RWPE2 (cell line): ENCODE measurements around the gene RASAL1.
A peak's percentile ranks its signal among the peaks of the same experiment; 100 is the strongest.

ENCODE experiments used
- ATAC-seq: fragments of 200-7000 bp; cut with Tn5 transposase; 3 replicates; pipeline ENCODE4 v1.9.1; 2021; ENCODE audit warnings: low read depth
- DNase-seq: peaks from one replicate; pipeline ENCODE4 v3.0.0-alpha.2; 2020; ENCODE audit warnings: low spot score
- H3K27ac ChIP-seq: fragments of 450-650 bp; 2 replicates; pipeline ENCODE4 v1.5.1; 2017; ENCODE audit warnings: mild to moderate bottlenecking; ENCODE audit not compliant: poor library complexity, severe bottlenecking
- H3K27me3 ChIP-seq: fragments of 250-450 bp; sonication (Bioruptor Pico); 2 replicates; pipeline ENCODE4 v1.5.1; 2021; ENCODE audit warnings: mild to moderate bottlenecking, moderate library complexity; ENCODE audit not compliant: insufficient read depth, poor library complexity, severe bottlenecking
- H3K36me3 ChIP-seq: fragments of 250-450 bp; sonication (Bioruptor Pico); 2 replicates; pipeline ENCODE4 v1.5.1; 2020; ENCODE audit warnings: low read depth, mild to moderate bottlenecking, moderate library complexity
- H3K4me1 ChIP-seq: fragments of 250-450 bp; sonication (Bioruptor Pico); 2 replicates; pipeline ENCODE4 v1.5.1; 2021; ENCODE audit warnings: mild to moderate bottlenecking, moderate library complexity; ENCODE audit not compliant: insufficient read depth, poor library complexity, severe bottlenecking
- H3K4me3 ChIP-seq: fragments of 250-450 bp; sonication (Bioruptor Pico); 2 replicates; pipeline ENCODE4 v1.5.1; 2021; ENCODE audit warnings: mild to moderate bottlenecking, moderate library complexity; ENCODE audit not compliant: severe bottlenecking
- H3K9me3 ChIP-seq: fragments of 250-450 bp; sonication (Bioruptor Pico); 2 replicates; pipeline ENCODE4 v1.5.1; 2021; ENCODE audit warnings: mild to moderate bottlenecking, moderate library complexity; ENCODE audit not compliant: severe bottlenecking
- CTCF ChIP-seq: fragments of 450-650 bp; IDR thresholded peaks from one replicate; pipeline ENCODE4 v1.5.1; 2017; ENCODE audit warnings: mild to moderate bottlenecking, moderate library complexity; ENCODE audit not compliant: poor library complexity, severe bottlenecking

Gene RASAL1

GRCh38 chr12:113113397-113113796 is 22.2 kb downstream of the RASAL1 start:
- Histone ChIP-seq H3K9me3 (no peaks in the 10 kb centered on the region), H3K36me3 (no peaks in the 10 kb centered on the region), H3K4me1 (no peaks in the 10 kb centered on the region), H3K27ac (no peak overlapping the region), H3K27me3 (no peaks in the 10 kb centered on the region), H3K4me3 (no peak overlapping the region)
- TF ChIP-seq CTCF, result no peak
- no peak for ATAC-seq
- no peak for DNase-seq

GRCh38 chr12:113112043-113112899 is 23.3 kb downstream of the RASAL1 start:
- no peaks in the 10 kb centered on the region for H3K27me3 ChIP-seq
- no peak for ATAC-seq
- no peaks in the 10 kb centered on the region for H3K4me1 ChIP-seq
- peak; percentile 58 for DNase-seq
- no peak overlapping the region for H3K4me3 ChIP-seq
- no peaks in the 10 kb centered on the region for H3K36me3 ChIP-seq
- no peak for TF ChIP-seq CTCF
- H3K9me3 ChIP-seq, result no peaks in the 10 kb centered on the region
- H3K27ac ChIP-seq, result no peak overlapping the region

- Histone ChIP-seq H3K4me3 (no peak overlapping the region), H3K4me1 (no peaks in the 10 kb centered on the region), H3K36me3 (no peaks in the 10 kb centered on the region), H3K27ac (no peak overlapping the region), H3K27me3 (no peaks in the 10 kb centered on the region), H3K9me3 (no peaks in the 10 kb centered on the region)
- ATAC-seq, result no peak
- no peak for DNase-seq
- TF ChIP-seq CTCF, result no peak
Measured at GRCh38 chr12:113111247-113111646, 24.3 kb downstream of the RASAL1 start.

- no peak for TF ChIP-seq CTCF
- no peaks in the 10 kb centered on the region for H3K27me3 ChIP-seq
- no peak for ATAC-seq
Measured at GRCh38 chr12:113109872-113110599, 25.5 kb downstream of the RASAL1 start.

More at GRCh38 chr12:113109872-113110599, 25.5 kb downstream of the RASAL1 start:
- Histone ChIP-seq H3K4me3 (no peak overlapping the region), H3K9me3 (no peaks in the 10 kb centered on the region), H3K27ac (no peak overlapping the region), H3K4me1 (no peaks in the 10 kb centered on the region), H3K36me3 (no peaks in the 10 kb centered on the region)
- DNase-seq, result no peak
